Adrenal gland (tissue), 12 donors: ENCODE measurements around the gene RPRML. TPM values are rescaled to one million over a fixed set of nuclear protein-coding genes. Genes with fewer than 3 reads are reported as not detected.

ENCODE experiments used
- DNase-seq, 7 donors: peaks; one replicate each; pipeline ENCODE4 v3.0.0-alpha.2; 2019 to 2020
- H3K27ac ChIP-seq, 5 donors: fragments of 200-600 bp; sonication (generic) in 4 of 5; 1 replicate in 3 of 5; 2 replicates in 2 of 5; pipeline versions ENCODE4 v1.5.1 to v1.8.0; 2016 to 2020; ENCODE audit warnings: mild to moderate bottlenecking in 1 of 5
- H3K27me3 ChIP-seq: fragments of 200-600 bp; 2 replicates; pipeline ENCODE4 v1.8.0; 2021
- H3K36me3 ChIP-seq, 2 donors: fragments of 200-600 bp; replicated peaks in 1 of 2; 1 replicate in 1 of 2; 2 replicates in 1 of 2; pipeline versions ENCODE4 v1.5.1 to v1.8.0; 2018 to 2022
- H3K4me1 ChIP-seq, 2 donors: fragments of 200-600 bp; replicated peaks in 1 of 2; 1 replicate in 1 of 2; 2 replicates in 1 of 2; pipeline versions ENCODE4 v1.5.1 to v1.8.0; 2018 to 2021
- H3K4me3 ChIP-seq, 4 donors: fragments of 200-600 bp; sonication (generic) in 3 of 4; one replicate each; pipeline ENCODE4 v1.5.1; 2016 to 2018
- H3K9me3 ChIP-seq, 3 donors: fragments of 200-600 bp; sonication (generic) in 1 of 3; replicated peaks in 1 of 3; 1 replicate in 2 of 3; 2 replicates in 1 of 3; pipeline versions ENCODE4 v1.5.1 to v1.8.0; 2016 to 2021
- CTCF ChIP-seq, 6 experiments: fragments of 450-650 bp in 4 of 6; fragments of 200-600 bp in 2 of 6; sonication (generic) in 1 of 6; IDR thresholded peaks; 1 replicate in 5 of 6; 2 replicates in 1 of 6; pipeline versions ENCODE4 v1.5.1 to v1.8.0; 2016 to 2021; ENCODE audit warnings: antibody characterized with exemption in 6 of 6, mild to moderate bottlenecking in 2 of 6, moderate library complexity in 1 of 6
- POLR2A ChIP-seq, 2 donors: fragments of 450-650 bp; IDR thresholded peaks; one replicate each; pipeline ENCODE4 v1.6.1; 2017; ENCODE audit warnings: antibody characterized with exemption in 2 of 2, mild to moderate bottlenecking in 2 of 2, moderate library complexity in 1 of 2
- WGBS, 4 donors: extraction: QIAGEN DNeasy Blood & Tissue Kit in 2 of 4; methylation state at CpG; one replicate each; pipeline versions ENCODE4 v1.1.5 to v1.1.7; 2013 to 2017; 5-methylcytosine and 5-hydroxymethylcytosine counted together
- intact Hi-C, 2 donors: fragments of 100-400 bp; cut with DNase I; formaldehyde crosslinking; loops; one replicate each; pipeline versions ENCODE4 v1.14.1 to v1.15.0; 2022 to 2023
- polyA plus RNA-seq, 3 donors: library from polyadenylated mRNA; stranded (reverse); fragments of 200-250 nt in 2 of 3; fragments of 350-450 nt in 1 of 3; fragmentation: Illumina TruSeq in 1 of 3; extraction: RNeasy Lipid Tissue Mini Kit (QIAGEN cat#74804) in 1 of 3; gene quantifications; one replicate each; pipeline ENCODE4 v1.2.3, GENCODE V29; 2013 to 2014
- total RNA-seq, 9 donors: library from RNA; depleted of rRNA in 4 of 9; stranded (reverse); fragments of >200 nt in 4 of 9; fragments of 120-200 nt in 1 of 9; fragmentation: NEBNext Ultra II Directional in 1 of 9; extraction: Animal tissue kit (Norgen Biotek cat#: 25700) in 1 of 9; gene quantifications; one replicate each; pipeline versions ENCODE4 v1.1.0 to v1.2.4, GENCODE V29; 2013 to 2023
- donor health status: healthy with polysubstance abuse.
- donor health status: Bipolar disorder and iron deficiency.
- donor health status: DM: yes; HTN: yes; CAD: no.
- donor health status: DM: no; HTN: no; CAD: no.
- donor health status: DM: no; HTN: no; CAD: no.
- donor health status: DM: yes; HTN: yes; CAD: no.

RPRML gene
- total and polyA plus RNA-seq, 12 donors, result 0.07 TPM; not detected in 11

GRCh38 chr17:46951706-46952105, 27.3 kb downstream of the RPRML start:
- H3K36me3 ChIP-seq, result no peaks in the 10 kb centered on the region
- no peaks in the 10 kb centered on the region for H3K27me3 ChIP-seq
- TF ChIP-seq POLR2A (IDR thresholded peaks at IDR 0.05) (no peak), CTCF (IDR thresholded peaks at IDR 0.05) (no peak)
- intact Hi-C loops, result no loop called here
- no peak overlapping the region for H3K4me3 ChIP-seq
- no peak overlapping the region for H3K27ac ChIP-seq
- no peaks in the 10 kb centered on the region for H3K4me1 ChIP-seq
- 24 to 34% (median 26%) methylated on average over 5 of the region's 5 CpGs for WGBS, 4 donors
- DNase-seq, result no peak
- H3K9me3 ChIP-seq, result no peaks in the 10 kb centered on the region

GRCh38 chr17:46950997-46951621, 27.9 kb downstream of the RPRML start:
- no peak for DNase-seq
- intact Hi-C loops, result no loop called here
- H3K36me3 ChIP-seq, result no peaks in the 10 kb centered on the region
- H3K27ac ChIP-seq, result no peak overlapping the region
- H3K4me3 ChIP-seq, result no peak overlapping the region
- H3K27me3 ChIP-seq, result no peaks in the 10 kb centered on the region
- TF ChIP-seq CTCF (IDR thresholded peaks at IDR 0.05) (no peak), POLR2A (IDR thresholded peaks at IDR 0.05) (no peak)
- H3K9me3 ChIP-seq, result no peaks in the 10 kb centered on the region
- H3K4me1 ChIP-seq, result no peaks in the 10 kb centered on the region
- 48 to 64% (median 55%) methylated on average over 14 to 16 of the region's 16 CpGs for WGBS, 4 donors

- DNase-seq, result no peak
- WGBS, 4 donors, result 69 to 92% (median 74%) methylated on average over 4 to 7 of the region's 7 CpGs
- Histone ChIP-seq H3K27me3 (no peaks in the 10 kb centered on the region), H3K27ac (no peak overlapping the region), H3K4me1 (no peaks in the 10 kb centered on the region), H3K4me3 (no peak overlapping the region), H3K36me3 (no peaks in the 10 kb centered on the region), H3K9me3 (no peaks in the 10 kb centered on the region)
- intact Hi-C loops, result no loop called here
- TF ChIP-seq CTCF (IDR thresholded peaks at IDR 0.05), result no peak
- no peak for TF ChIP-seq POLR2A (IDR thresholded peaks at IDR 0.05)
These were observed 28.6 kb downstream of the RPRML start for GRCh38 chr17:46950342-46950996.

DNA sequence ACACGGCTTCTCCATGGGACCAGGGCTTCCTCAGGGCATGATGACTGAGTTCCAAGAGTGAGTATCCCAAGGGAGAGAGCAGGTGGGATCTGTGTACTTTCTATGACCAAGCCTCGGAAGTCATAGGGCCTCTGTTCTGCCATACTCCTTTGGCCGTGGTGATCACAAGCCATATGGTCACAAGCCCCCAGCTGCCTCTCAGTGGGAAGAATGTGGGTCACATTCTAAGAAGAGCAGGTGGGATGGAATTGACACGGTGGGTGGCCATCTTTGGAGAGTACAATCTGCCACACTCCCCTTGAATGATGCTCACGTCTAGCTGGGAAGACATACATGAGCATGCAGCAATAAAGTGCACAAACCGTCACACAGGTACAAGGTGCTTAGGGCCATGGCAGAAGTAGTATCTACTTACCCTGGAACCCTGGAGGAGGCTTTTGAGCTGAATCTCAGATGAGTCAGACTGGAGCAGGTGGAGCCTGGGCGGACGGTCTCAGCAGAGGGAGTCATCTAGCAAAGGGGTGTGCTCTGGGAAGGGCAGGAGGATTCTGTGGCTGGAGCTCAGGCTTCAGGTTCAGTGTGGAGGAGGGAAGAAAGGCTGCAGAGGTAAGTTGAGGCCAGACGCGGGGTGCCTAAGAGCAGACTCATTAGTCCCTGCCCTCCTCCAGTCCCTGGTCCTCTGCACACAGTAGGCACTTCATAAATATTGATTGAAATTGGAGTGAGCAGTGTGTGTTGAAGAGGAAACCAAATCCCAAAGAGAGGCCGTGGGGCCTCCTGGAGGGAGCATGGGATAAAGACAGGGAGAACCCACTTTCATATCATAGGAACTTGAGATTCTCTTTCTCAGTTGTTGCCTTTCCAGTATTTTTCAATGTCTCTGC, 29.5 kb downstream of the RPRML start:
- H3K27ac ChIP-seq, result no peak overlapping the region
- TF ChIP-seq POLR2A (IDR thresholded peaks at IDR 0.05) (no peak), CTCF (IDR thresholded peaks at IDR 0.05) (no peak)
- no peak for DNase-seq
- H3K36me3 ChIP-seq, result no peaks in the 10 kb centered on the region
- no peaks in the 10 kb centered on the region for H3K4me1 ChIP-seq
- intact Hi-C loops, result loop anchor here in 1 of 2 donors (10.0 kb wide), 1 partner anchor 365 kb away; no protein-coding TSS in a partner anchor
- H3K4me3 ChIP-seq, result no peak overlapping the region
- H3K9me3 ChIP-seq, result no peaks in the 10 kb centered on the region
- WGBS, 4 donors, result 70 to 75% (median 73%) methylated on average over 11 of the region's 11 CpGs
- H3K27me3 ChIP-seq, result no peaks in the 10 kb centered on the region
